Activated T-cell treated with anti-CD3 and anti-CD28 coated beads for 1 hour (primary cell): Measurements from ENCODE around the gene IFI27L1.
"Not testable (repeated sequence)": the region's sequence is repeated elsewhere in the genome, so short reads cannot be mapped to it uniquely, and the experiment has no call there.

Source experiments
- DNase-seq: peaks from one replicate; pipeline ENCODE4 v3.0.0-alpha.2; 2020; ENCODE audit warnings: low read depth

Gene IFI27L1

DNA sequence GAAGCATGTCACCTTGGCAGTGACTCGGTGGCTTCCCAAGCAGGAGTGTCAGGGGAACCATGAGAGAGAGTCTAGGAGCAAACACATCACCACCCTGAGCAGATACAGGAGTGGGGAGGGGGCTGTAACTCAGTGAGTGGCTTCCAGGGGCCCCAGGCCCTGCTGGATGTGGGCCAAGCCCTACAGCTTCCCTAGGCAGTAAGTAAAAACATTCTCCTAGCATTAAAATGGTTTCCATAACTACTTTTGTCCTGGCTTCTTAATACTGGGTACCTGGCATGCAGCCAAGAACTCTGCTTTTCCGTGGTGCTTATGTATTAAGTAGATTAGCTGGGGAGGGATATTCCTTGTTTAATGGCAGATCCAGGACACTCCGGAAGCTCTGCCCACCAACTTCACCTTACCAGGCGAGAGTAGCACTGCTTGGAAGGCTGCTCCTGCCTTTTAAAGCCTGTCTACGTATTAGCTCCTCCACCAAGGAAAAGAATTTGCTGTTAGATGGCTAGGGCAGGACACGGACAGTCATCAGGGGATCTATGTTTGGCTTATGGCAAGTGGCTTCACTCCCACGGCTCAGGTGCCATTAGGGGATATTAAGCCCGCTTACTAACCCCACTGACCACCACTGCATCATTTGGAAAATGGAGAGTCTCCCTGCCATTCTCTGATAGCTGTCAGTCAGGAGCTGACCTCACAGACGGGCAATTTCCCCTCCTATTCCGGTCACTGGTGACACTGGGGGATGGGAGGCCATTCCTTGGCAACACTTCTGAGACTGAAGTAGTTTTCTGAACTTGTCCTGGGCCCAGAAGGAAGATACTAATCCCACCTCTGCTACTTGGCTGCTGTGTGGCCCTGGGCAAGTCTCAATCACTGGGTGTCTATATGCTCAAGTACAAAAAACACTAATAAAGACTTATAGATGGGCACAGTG lies 32.2 kb upstream of the IFI27L1 start:
- DNase-seq = no peak

- DNase-seq = no peak
Measured at GRCh38 chr14:94049625-94050023, 31.5 kb upstream of the IFI27L1 start.

DNA sequence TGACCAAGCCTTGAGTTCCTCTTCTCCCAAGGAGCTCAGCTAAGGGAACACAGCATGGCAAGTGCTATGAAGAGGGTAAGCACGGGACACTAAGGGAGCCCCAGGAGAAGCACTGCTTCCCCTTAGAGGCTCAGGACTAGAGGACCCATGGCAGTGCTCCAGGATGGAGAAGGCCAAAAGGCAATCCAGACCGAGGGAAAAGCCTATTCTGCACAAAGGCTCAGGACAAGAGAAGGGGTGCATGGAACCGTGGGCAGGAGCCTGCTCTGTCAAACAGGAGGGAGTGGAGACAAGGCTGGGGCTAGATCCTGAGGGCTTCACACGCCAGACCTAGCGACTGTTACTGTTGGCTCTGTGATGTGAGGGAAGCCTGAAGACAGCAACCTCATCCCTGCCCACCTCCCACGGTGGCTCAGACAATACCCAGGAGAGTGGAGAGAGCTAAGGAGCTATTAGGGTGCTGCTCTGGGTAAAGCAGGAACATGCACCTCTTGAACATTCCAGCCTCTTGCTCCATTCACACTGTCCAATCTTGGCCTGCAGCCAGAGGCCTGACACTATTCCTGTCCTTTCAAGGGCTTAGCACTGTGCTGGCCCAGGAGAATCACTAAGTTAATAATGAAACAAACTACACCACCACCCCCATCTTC lies 30.8 kb upstream of the IFI27L1 start:
- DNase-seq = no peak

- no peak for DNase-seq
Measured at GRCh38 chr14:94051115-94051514, 30.0 kb upstream of the IFI27L1 start.

- DNase-seq = no peak
Measured at GRCh38 chr14:94051779-94052178, 29.3 kb upstream of the IFI27L1 start.

GRCh38 chr14:94052199-94052598 lies 28.9 kb upstream of the IFI27L1 start:
- no peak for DNase-seq

- DNase-seq = no peak
Measured at GRCh38 chr14:94052662-94053061, 28.4 kb upstream of the IFI27L1 start.

DNA sequence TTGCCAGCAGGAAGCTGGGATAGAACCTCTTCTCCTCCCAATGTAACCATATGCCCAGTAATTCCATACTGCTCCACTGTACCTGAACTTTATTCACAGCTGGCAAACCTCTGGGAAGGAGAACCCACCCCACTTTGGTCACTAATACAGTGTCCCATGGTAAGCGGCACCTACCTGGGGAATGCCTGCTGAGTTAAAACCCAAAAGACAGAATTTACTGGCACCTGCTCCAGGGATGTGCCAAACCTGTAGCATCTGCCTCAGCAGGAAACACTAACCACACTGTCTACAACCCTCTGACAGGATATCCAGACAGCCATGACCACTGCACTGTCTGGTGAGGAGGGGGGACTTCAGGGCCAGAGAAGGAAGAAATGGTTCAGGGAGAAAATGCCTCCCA lies 26.7 kb upstream of the IFI27L1 start:
- no peak for DNase-seq

DNA sequence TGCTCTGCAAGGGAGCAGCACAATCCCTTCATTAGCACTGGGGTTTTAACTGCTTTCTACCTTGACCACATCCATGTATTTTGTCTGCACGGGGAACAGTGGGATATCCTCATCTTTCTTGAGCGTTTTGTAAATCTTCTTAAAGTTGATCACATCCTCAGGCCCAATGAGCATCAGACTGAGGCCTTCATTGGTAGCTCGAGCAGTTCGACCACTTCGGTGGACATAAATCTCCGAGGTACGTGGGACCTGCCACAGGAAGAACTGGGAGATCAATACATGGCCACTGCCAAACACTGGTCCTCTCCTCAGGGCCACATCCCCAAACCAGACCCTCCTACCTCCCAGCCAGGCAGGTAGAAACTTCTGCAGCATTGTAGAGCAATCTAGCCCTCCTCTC lies 26.2 kb upstream of the IFI27L1 start:
- DNase-seq = no peak

- DNase-seq = no peak
Measured at GRCh38 chr14:94056579-94057308, 24.4 kb upstream of the IFI27L1 start.

- no peak for DNase-seq
Measured at GRCh38 chr14:94058128-94058673, 22.9 kb upstream of the IFI27L1 start.

DNA sequence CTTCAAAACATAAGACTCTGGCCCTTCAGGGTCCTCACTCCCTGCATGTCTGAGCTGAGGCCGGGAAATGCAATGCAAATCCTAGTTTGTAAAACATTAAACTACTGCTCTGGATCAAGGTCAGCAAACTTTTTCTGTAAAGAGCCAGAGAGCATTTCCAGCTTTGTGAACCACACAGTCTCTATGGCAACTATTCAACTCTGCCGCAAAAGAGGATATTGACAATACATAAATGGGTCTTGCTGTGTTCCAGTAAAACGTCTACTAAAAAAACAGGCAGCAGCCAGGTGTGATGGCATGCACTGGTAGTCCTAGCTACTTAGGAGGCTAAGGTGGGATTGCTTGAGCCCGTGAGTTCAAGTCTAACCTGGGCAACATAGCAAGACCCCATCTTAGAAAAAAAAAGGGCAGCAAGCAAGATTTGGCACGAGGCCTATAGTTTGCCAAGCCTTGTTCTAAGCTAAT lies 22.4 kb upstream of the IFI27L1 start:
- no peak for DNase-seq

- no peak for DNase-seq
Measured at GRCh38 chr14:94059998-94060397, 21.1 kb upstream of the IFI27L1 start.

DNA sequence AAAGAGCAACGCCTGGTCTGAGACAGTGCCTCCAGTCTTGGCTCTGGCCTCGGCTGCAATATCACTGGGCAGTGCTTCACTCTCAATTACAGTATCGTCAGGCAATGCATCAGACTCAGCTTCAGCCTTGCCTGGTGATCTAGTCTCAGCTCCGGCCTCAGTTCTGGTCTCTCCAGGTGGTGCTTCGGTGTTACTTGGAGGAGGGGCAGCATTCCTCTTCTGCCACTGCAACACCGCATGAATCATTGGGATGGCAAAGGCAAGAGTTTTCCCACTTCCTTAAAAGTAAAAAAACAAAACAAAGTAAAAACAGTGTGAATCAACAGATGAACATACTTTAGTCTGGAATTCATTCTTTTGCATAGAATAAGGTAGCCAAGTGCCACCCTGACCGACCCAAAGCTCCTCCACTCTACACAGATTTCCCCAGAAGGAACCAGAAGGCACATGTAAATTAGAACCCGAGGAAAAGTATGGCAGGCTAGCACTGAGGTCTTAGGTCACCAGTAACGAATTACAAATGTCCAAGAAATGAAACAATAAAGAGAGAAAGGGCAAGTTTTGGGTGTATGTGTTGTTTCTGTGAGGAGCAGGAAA lies 18.7 kb upstream of the IFI27L1 start:
- DNase-seq = no peak

DNA sequence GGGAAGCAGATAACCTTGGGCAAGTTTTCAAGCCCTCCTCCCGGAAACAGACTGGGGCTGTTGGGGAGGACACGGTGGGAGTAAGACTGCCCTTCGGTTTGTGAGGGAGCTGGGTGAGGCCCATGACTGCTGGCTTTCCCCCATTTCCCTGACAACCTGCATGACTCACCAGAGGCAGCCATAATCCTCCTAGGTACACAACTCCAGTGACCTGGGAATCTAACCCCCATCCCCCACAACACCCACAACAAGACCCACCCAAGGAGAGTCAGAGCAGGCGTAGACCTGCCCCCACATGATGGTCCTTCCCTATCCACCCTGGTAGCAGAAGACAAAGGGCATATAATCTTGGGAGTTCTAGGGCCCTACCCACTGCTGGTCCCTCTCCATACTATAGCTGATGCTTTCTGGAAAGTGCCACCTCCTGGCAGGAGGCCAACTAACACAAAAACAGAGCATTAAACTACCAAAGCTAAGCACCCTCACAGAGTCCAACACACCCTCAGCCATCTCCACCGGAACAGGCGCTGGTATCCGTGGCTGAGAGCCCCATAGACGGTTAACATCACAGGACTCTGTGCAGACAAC lies 14.9 kb upstream of the IFI27L1 start:
- DNase-seq = no peak

DNA sequence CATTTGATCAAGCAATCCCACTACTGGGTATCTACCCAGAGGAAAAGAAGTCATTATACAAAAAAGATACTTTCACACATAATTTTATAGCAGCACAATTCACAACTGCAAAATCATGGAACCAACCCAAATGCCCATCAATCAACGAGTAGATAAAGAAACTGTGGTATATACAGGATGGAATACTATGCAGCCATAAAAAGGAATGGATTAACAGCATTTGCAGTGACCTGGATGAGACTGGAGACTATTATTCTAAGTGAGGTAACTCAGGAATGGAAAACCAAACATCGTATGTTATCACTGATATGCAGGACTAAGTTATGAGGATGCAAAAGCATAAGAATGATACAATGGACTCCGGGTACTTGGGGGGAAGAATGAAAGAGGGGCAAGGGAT lies 9.0 kb upstream of the IFI27L1 start:
- DNase-seq = not testable (repeated sequence)

- DNase-seq = no peak
Measured at GRCh38 chr14:94074534-94074933, 6.6 kb upstream of the IFI27L1 start.

GRCh38 chr14:94075008-94075407 lies 6.1 kb upstream of the IFI27L1 start:
- DNase-seq = no peak

- no peak for DNase-seq
Measured at GRCh38 chr14:94077111-94077821, 3.8 kb upstream of the IFI27L1 start.

DNA sequence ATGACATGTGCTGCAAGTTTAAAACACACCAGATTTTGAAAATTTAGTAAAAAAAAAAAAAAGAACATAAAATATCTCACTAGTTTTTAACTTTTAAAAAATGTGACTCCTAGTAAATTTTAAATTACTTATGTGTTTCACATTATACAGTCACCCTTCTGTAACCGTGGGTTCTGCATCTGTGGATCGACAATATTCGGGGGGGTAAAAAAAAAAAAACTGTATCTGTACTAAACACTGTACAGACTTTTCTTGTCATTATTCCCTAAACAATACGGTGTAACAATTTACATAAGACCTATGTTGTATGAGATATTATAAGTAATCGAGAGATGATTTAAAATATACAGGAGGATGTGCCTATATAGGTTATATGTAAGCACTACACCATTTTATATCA lies 3.3 kb upstream of the IFI27L1 start:
- no peak for DNase-seq
